MV-4-11 (cell line): ENCODE data around the gene ARHGAP24.
"Not testable (repeated sequence)": the region's sequence is repeated elsewhere in the genome, so short reads cannot be mapped to it uniquely, and the experiment has no call there.

Experiments
- DNase-seq: peaks from one replicate; lab custom pipeline; 2025; lab: John Stamatoyannopoulos, UW

ARHGAP24 gene

DNA sequence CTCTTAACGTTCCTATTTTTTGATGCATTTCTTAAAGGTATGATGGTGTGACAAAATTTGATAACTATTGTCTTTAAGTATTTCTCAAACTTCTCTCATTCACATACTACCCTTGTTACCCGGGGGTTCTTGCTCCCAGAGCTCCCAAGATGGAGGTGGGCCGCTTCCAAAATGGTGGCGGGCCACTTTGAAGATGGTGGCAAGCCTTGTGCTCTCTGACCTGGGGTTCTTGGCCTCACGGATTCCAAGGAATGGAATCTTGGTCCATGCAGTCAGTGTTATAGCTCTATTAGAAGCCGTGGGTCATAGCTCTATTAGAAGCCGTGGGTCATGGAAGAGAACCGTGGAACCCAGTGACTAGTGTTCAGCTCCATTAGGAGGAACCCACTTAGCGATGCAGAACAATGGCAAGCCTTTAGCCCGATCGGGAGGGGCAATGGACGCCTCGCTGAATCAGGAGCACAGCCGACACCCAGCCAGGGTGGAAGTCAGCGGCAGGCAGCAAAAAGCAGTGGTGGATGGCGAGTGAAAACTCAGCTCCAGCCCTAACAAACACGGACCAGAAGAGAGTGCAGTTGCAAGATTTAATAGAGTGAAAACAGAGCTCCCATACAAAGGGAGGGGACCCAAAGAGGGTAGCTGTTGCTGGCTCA lies 481.5 kb downstream of the ARHGAP24 start:
- DNase-seq: no peak

DNA sequence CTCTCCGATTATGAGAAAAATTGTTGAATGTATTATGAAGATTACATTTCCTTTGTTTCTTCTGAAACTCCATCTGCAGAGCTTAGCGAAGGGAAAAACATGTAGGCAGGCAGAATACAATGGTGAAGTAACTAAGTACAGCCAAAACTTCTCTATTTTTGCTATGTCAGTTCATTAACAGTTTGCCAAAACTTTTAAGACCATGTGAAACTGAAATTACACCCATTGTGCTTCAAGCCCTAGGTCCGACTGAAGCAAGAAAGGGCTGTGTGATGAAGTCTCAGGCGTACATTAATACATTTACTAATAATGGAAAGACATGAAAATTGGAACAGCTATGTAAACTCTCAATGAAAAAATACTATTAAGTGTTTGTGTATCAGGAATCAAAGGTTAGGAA lies 486.9 kb downstream of the ARHGAP24 start:
- DNase-seq: no peak

- DNase-seq: peak; percentile 1
These were observed 488.3 kb downstream of the ARHGAP24 start for GRCh38 chr4:85963231-85963630.

- no peak for DNase-seq
These were observed 489.3 kb downstream of the ARHGAP24 start for GRCh38 chr4:85964298-85964697.

- not testable (repeated sequence) for DNase-seq
These were observed 490.1 kb downstream of the ARHGAP24 start for GRCh38 chr4:85965017-85965416.

DNA sequence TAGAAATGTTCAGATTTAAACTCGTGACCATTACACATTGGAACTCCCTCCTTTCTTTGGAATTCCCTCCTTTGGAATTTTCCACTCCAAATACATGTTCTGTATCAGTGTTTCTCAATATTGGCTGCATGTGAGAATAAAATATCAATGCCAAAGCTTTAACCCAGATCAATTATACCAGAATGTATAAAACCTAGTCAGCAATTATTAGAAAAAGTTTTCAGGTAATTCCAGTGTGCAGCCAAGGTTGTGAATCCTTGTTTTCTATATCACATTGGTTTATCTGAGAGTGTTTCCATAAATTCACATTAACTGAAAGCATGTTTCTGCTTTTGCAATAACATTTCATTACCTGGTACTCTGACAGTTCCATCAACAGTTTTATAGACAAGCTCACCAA lies 490.6 kb downstream of the ARHGAP24 start:
- no peak for DNase-seq

DNA sequence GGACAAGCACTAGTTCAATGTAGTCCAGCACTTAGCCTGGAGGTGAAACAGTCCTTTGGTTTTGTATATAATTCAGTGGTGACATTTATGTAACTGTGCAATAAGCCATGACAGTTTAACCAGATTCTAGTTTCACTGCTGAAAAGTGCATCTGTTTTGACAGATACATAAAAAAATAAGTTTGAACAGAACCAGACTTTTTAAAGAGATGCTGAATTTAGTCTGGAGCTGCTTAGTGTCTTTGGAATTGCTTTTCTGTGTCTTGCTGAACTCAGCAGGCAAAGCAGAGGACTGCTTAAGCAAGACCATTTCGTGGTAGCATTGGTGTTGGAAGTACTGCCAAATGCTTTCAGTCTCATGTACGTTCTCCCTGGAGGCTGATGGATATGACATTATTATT lies 491.4 kb downstream of the ARHGAP24 start:
- no peak for DNase-seq

- DNase-seq: no peak
These were observed 492.9 kb downstream of the ARHGAP24 start for GRCh38 chr4:85967872-85968271.

- DNase-seq: no peak
These were observed 494.2 kb downstream of the ARHGAP24 start for GRCh38 chr4:85968945-85969819.

DNA sequence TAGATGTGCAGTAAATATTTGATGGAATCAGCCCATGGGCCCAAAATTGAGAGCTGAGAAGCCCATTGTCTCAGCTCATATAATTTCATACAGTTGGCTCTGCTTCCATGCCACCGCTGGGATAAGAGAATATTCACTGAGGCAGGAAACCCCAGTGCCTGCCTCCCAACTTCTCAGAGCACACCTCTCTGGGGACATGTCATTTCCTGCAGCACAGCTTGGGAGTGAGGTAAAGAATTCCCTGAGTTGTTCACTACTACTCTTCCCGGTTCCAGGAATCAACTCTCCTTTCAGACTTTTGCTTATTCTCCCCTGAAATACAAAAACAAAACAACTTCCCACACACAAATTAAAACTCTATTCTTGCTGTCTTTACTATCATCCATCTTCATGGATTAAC lies 495.6 kb downstream of the ARHGAP24 start:
- DNase-seq: no peak

GRCh38 chr4:85979276-85979675 lies 504.3 kb downstream of the ARHGAP24 start:
- no peak for DNase-seq

- DNase-seq: no peak
These were observed 511.3 kb downstream of the ARHGAP24 start for GRCh38 chr4:85986266-85986665.

- DNase-seq: no peak
These were observed 518.7 kb downstream of the ARHGAP24 start for GRCh38 chr4:85993641-85994040.

DNA sequence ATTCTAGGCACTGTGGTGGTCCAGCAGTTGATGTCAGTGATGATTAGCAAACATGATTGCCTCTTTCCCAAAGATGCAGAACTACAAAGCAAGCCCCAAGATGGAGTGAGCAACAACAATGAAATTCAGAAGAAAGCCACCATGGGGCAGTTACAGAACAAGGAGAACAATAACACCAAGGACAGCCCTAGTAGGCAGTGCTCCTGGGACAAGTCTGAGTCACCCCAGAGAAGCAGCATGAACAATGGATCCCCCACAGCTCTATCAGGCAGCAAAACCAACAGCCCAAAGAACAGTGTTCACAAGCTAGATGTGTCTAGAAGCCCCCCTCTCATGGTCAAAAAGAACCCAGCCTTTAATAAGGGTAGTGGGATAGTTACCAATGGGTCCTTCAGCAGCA lies 519.6 kb downstream of the ARHGAP24 start:
- no peak for DNase-seq

DNA sequence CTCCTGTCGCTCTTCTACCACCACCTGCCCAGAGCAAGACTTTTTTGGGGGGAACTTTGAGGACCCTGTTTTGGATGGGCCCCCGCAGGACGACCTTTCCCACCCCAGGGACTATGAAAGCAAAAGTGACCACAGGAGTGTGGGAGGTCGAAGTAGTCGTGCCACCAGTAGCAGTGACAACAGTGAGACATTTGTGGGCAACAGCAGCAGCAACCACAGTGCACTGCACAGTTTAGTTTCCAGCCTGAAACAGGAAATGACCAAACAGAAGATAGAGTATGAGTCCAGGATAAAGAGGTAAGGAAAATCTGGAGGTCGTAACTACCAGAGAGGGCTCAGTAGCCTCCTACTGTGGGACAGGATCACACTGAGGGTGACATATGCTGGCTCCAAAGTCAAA lies 520.4 kb downstream of the ARHGAP24 start:
- peak; percentile 4 for DNase-seq

- DNase-seq: no peak
These were observed 526.6 kb downstream of the ARHGAP24 start for GRCh38 chr4:86001591-86001990.

DNA sequence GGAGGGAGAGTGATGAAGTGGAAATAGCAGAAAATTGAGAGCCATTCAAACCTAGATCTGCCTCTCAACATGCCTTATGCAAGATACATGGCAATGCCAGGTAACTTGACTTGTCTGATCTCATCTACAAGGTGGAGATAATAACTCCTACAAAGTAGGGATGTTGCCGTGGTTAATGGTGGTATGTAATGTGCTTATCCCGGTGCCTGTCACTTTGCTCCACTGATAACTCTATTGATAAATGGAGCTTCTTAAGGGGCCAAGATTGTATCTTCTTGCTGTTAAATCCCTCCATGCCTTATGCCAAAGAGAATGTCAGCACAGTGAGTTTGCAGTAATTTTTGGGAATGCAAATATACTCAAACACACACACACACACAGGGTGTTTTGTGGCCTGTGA lies 529.1 kb downstream of the ARHGAP24 start:
- no peak for DNase-seq

DNA sequence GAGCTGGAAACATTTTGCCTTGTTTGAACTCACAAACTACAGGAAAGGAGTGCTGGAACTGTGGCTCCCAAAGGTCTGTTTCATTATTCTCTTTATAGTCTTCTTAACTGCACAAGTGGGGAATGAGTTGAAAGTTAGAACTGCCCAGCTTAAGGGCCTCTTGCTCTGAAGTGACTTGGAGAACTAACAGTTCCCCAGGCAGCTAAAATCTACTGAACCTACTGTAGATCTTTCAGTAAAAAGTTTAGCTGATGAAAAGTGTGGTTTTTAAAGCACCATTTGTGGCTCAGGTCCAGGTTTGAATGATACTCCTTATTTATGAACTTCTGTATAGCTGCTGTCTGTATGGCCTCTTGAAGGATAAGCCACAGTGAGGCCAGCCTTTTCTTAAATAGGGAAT lies 531.1 kb downstream of the ARHGAP24 start:
- no peak for DNase-seq

DNA sequence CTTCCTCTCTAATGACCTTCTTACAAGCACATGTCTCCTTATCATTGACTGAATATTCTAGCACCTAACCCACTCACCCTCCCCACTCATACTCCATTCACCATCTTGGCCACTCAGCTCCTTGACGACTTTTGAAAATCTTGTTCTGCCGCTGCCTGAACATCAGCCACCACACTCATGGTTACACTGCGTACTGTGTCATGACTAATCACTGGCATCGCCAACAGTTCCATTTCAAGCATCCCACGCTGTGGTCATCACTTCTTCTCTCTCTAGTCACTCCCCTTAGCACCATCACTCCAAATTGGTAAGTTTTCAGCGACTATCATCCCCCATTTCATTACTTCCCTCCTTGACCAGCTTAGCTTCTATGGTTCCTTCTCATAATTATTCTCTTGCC lies 532.1 kb downstream of the ARHGAP24 start:
- DNase-seq: no peak

DNA sequence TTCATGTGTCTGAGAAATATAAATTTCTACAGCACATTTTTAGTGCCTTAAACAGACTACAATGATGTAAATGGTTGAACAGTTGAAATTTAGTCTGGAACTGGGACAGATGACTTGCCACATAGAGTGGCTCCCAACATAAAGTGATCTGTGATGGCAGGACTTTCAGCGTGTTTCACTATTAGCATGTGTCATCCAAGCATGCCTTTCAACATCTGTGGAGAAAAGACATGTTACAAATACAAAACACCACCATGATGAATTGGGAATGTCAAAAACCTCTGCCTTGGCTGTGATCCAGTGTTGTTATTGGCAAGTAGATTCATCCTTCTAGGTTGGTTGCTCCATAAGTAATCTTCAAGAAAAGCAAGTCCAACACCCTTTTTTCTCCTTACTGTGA lies 536.2 kb downstream of the ARHGAP24 start:
- DNase-seq: no peak

DNA sequence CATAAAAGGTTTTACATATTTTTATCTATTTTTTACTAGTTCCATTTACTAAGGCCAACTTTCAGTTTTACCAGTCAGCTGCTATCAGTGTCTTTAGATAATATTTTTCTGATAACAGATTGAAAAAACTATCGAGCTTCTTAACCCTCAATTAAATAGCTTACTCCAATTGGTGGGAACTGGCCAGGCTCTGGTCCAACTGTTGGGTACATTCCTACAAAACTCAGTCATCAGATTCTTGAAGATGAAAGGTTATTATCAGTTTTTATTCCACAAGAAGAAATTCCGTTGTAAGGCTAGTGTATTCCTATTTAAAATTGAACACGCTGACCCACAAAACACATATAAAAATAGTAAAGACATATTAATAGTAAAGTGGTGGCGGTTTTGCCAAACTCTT lies 538.7 kb downstream of the ARHGAP24 start:
- no peak for DNase-seq

GRCh38 chr4:86014599-86014998 lies 539.6 kb downstream of the ARHGAP24 start:
- peak; percentile 26 for DNase-seq
